ENCODE results near the gene ARHGEF38. TPM values are rescaled to one million over a fixed set of nuclear protein-coding genes. Genes with fewer than 3 reads are reported as not detected.

Gene ARHGEF38
- total RNA-seq, 4 donors from 2014 or later = 0.59 to 3.5 (median 0.98) TPM

GRCh38 chr4:105632599-105632998 is 80.2 kb downstream of the ARHGEF38 start:
- WGBS = 60% methylated on average over 3 of the region's 3 CpGs
- no peak overlapping the region for H3K4me3 ChIP-seq
- H3K4me1 ChIP-seq = peaks cover 19% of the 10 kb centered on the region
- no peaks in the 10 kb centered on the region for H3K27me3 ChIP-seq
- H3K9me3 ChIP-seq = no peaks in the 10 kb centered on the region
- H3K27ac ChIP-seq = no peak overlapping the region
- no peaks in the 10 kb centered on the region for H3K36me3 ChIP-seq
- no peak for TF ChIP-seq POLR2A (IDR thresholded peaks at IDR 0.05)
- no peak for TF ChIP-seq EP300 (IDR thresholded peaks at IDR 0.05)
- no peak for TF ChIP-seq CTCF (IDR thresholded peaks at IDR 0.05)
- no peak for TF ChIP-seq POLR2AphosphoS5 (IDR thresholded peaks at IDR 0.05)
- no peak for DNase-seq (ENCODE audit: low spot score in 2 of 2)

DNA sequence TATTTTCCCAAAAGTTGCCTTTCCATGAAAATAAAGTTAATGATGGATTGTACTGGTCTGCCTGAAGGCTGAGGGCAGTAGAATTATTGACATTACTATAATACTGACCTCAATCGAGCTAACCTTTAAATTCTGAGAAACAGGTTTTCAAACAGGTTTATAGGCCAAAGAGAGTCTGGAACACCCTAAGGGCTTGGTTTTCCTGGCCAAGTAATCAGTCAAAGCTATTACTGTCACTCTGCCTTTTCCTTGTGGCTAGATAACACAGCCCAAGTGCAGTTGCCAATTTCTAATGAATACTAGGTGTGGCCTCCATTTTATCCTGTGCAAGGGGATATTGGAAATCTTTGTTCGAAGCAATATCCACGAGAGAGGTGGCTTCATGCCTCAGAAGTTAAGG is 80.8 kb downstream of the ARHGEF38 start:
- Histone ChIP-seq H3K27me3 (no peaks in the 10 kb centered on the region), H3K4me1 (peaks cover 25% of the 10 kb centered on the region), H3K27ac (no peak overlapping the region), H3K36me3 (no peaks in the 10 kb centered on the region), H3K4me3 (no peak overlapping the region), H3K9me3 (no peaks in the 10 kb centered on the region)
- DNase-seq (ENCODE audit: low spot score in 2 of 2) = no peak
- 42% methylated on average over 3 of the region's 3 CpGs for WGBS
- TF ChIP-seq POLR2A (IDR thresholded peaks at IDR 0.05) (no peak), CTCF (IDR thresholded peaks at IDR 0.05) (no peak), POLR2AphosphoS5 (IDR thresholded peaks at IDR 0.05) (no peak), EP300 (IDR thresholded peaks at IDR 0.05) (no peak)

DNA sequence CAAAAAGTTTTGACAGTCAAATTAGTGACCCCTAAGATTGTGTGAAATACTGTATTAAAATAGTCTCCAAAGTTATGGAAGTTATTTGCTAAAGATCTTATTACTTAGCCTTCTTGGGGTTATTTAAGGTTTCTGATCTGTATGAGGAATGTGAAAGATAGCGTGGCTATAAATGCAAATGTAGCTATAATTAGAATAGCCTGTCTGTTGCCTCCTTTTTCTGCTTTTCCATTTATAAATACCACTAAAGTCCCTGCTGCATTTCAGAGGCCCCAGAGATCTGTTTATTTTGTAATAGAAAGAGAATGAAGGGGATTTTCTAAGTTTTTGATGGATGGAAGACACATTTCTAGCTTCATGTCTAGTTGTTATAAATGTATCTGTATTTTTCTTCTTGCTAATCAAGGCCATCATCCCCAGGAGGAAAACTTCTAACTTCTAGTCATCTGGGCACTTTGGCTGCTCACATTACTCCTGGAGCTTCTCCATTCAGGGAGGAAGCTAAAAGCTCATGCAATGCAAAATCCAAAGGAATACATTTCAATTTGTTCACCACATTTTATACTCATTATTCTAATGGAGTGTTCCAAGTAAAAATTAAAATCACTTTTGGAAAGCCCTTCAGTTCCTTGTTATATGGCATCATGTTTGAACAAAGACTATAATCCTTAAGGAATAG is 82.1 kb downstream of the ARHGEF38 start:
- no peaks in the 10 kb centered on the region for H3K27me3 ChIP-seq
- H3K9me3 ChIP-seq = no peaks in the 10 kb centered on the region
- no peak overlapping the region for H3K4me3 ChIP-seq
- H3K27ac ChIP-seq = no peak overlapping the region
- WGBS = 18% methylated on average over 1 of the region's 1 CpG
- TF ChIP-seq POLR2A (IDR thresholded peaks at IDR 0.05) (no peak), EP300 (IDR thresholded peaks at IDR 0.05) (no peak), CTCF (IDR thresholded peaks at IDR 0.05) (no peak), POLR2AphosphoS5 (IDR thresholded peaks at IDR 0.05) (no peak)
- H3K36me3 ChIP-seq = no peaks in the 10 kb centered on the region
- no peak for DNase-seq (ENCODE audit: low spot score in 2 of 2)
- H3K4me1 ChIP-seq = peaks cover 25% of the 10 kb centered on the region

DNA sequence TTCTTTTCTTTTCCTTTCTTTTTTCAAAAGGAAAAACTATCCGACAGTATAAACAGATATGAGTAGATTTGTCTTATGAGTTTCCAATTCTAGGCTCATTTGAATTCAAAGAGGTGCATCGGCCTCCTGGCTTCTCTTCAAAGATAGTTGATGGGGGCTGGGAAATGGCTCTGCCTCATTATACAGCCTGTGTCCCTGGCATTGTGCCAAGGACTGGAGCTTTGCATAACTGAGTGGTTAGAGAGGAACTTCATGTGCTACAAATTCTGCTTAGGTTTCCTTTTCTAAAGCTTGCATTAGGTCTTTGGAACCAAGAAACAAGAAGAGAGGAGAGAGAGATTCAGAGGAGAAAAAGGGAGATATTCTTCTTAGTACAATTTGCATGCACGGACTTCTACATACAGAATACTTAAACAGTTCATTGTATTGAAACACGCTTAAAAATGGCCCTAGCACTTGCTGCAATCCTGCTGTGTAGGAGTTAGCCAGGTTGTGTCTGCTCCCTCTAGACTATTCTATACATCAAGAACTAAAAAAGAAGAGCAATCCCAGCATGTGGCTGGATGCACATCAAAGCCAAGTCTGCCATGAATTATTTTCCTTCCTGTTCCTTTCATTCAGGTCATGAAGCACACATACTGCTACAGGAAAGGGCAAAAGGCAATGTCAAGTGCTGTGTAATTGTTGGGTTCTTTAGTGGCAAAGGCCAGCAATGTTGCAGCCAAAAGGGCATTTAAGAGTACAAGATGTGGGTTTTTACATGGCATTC is 85.2 kb downstream of the ARHGEF38 start:
- no peaks in the 10 kb centered on the region for H3K27me3 ChIP-seq
- H3K4me3 ChIP-seq = no peak overlapping the region
- no peaks in the 10 kb centered on the region for H3K9me3 ChIP-seq
- 43% methylated on average over 4 of the region's 4 CpGs for WGBS
- peak overlapping the region; percentile 46 for H3K27ac ChIP-seq
- H3K36me3 ChIP-seq = no peaks in the 10 kb centered on the region
- peaks cover 22% of the 10 kb centered on the region for H3K4me1 ChIP-seq
- peak; percentile 77 to 83 for DNase-seq (ENCODE audit: low spot score in 2 of 2)
- TF ChIP-seq POLR2A (IDR thresholded peaks at IDR 0.05) (no peak), EP300 (IDR thresholded peaks at IDR 0.05) (no peak), CTCF (IDR thresholded peaks at IDR 0.05) (no peak), POLR2AphosphoS5 (IDR thresholded peaks at IDR 0.05) (no peak)

GRCh38 chr4:105641845-105642244 is 89.4 kb downstream of the ARHGEF38 start:
- no peaks in the 10 kb centered on the region for H3K9me3 ChIP-seq
- no peaks in the 10 kb centered on the region for H3K36me3 ChIP-seq
- WGBS = 72% methylated on average over 4 of the region's 4 CpGs
- TF ChIP-seq EP300 (IDR thresholded peaks at IDR 0.05) = no peak
- no peak for TF ChIP-seq POLR2A (IDR thresholded peaks at IDR 0.05)
- TF ChIP-seq CTCF (IDR thresholded peaks at IDR 0.05) = no peak
- no peak for TF ChIP-seq POLR2AphosphoS5 (IDR thresholded peaks at IDR 0.05)
- DNase-seq (ENCODE audit: low spot score in 2 of 2) = no peak
- peaks cover 10% of the 10 kb centered on the region for H3K4me1 ChIP-seq
- no peak overlapping the region for H3K27ac ChIP-seq
- no peaks in the 10 kb centered on the region for H3K27me3 ChIP-seq
- no peak overlapping the region for H3K4me3 ChIP-seq
